Measurements from ENCODE around the gene CCDC183.
"Not testable (repeated sequence)": the region's sequence is repeated elsewhere in the genome, so short reads cannot be mapped to it uniquely, and the experiment has no call there.

Gene CCDC183

DNA sequence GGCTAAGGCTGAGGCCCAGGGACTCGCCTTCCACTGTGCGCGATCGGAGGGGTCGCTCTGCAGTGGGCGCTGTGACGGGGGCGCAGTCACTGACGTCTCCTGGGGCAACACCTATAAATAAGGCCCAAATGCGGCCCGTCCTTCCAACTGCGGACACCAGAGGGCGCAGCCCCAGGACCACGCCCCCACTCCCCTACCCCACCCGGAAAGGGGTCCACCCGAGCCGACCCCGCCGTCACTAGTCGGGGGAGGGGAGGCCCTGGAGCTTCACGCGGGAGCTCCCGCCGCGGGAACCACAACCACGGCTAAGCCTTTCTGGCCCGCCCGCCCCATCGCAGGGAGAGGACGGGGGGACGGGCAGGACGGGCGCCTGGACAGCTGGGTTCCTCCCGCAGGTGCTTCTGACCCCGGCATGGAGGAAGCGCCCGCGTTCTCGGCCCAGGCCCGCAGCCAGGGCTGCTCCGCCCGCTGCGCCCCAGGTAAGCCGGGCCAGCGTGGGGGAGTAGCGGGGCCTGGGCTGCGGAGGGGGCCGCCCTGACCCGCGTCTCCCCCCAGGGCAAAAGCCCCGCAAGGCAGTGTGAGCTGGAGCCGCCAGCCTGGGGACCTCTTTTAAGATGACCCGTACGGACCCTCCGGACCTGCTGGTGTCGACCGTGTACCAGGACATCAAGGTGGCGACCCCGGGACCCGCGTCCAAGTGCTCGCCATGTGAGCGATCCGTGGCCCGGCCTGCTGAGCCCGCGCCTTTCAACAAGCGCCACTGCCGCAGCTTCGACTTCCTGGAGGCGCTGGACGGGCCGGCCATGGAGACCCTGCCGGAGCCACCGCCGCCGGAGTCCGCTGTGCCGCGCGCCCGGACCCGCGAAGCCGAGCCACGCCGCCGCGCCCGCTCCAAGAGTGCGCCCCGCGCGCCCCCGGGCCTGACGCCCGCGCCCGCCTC is 47.9 kb downstream of the CCDC183 start:
- not testable (repeated sequence) for H3K27me3 Mint-ChIP-seq (ENCODE audit: low read depth); H3K36me3 Mint-ChIP-seq (ENCODE audit: low read depth); H3K9me3 Mint-ChIP-seq; H3K27ac Mint-ChIP-seq
- H3K4me3 Mint-ChIP-seq: peak overlapping the region in 1 of 3 experiments; percentile 48
- TF ChIP-seq, protein P1, sequence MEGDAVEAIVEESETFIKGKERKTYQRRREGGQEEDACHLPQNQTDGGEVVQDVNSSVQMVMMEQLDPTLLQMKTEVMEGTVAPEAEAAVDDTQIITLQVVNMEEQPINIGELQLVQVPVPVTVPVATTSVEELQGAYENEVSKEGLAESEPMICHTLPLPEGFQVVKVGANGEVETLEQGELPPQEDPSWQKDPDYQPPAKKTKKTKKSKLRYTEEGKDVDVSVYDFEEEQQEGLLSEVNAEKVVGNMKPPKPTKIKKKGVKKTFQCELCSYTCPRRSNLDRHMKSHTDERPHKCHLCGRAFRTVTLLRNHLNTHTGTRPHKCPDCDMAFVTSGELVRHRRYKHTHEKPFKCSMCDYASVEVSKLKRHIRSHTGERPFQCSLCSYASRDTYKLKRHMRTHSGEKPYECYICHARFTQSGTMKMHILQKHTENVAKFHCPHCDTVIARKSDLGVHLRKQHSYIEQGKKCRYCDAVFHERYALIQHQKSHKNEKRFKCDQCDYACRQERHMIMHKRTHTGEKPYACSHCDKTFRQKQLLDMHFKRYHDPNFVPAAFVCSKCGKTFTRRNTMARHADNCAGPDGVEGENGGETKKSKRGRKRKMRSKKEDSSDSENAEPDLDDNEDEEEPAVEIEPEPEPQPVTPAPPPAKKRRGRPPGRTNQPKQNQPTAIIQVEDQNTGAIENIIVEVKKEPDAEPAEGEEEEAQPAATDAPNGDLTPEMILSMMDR (IDR thresholded peaks at IDR 0.05; ENCODE audit: unreplicated experiment in 3 of 3): peak; percentile 50 to 69 (median 57)
- peaks cover 25% of the 10 kb centered on the region for H3K4me1 Mint-ChIP-seq

DNA sequence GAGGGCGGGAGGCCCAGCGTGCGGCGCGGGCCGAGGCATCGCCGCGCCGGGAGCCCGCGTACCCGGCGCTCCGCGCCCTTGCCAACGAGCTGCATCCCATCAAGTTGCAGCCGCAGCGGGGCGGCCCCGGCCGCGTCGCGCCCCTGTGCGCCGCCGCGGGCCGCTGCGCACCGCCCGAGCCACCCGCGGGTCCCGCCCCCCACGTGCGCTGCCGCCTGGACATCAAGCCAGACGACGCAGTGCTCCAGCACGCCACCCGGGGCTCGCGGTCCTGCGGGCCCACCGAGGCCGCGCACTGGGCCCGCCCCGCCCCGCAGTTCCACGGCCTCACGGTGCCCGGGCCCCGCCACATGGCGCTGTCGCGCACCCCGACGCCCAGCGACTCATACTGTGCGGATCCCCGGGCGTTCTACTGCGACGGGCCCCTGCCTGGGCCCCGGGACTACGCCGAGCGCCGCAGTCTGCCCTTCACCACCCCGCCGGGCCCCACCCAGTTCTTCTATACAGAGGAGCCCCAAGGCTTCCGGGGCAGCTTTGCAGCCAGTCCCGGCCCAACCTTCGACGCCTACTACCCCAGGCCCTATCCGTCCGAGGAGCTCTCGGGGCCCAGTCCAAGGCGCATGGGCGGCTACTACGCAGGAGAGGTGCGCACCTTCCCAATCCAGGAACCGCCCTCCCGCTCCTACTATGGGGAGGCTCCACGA is 48.8 kb downstream of the CCDC183 start:
- TF ChIP-seq, protein P1 (IDR thresholded peaks at IDR 0.05; ENCODE audit: unreplicated experiment in 3 of 3): no peak
- H3K4me3 Mint-ChIP-seq: no peak overlapping the region
- H3K36me3 Mint-ChIP-seq (ENCODE audit: low read depth): no peaks in the 10 kb centered on the region
- H3K9me3 Mint-ChIP-seq: no peaks in the 10 kb centered on the region
- H3K27ac Mint-ChIP-seq: no peak overlapping the region
- H3K27me3 Mint-ChIP-seq (ENCODE audit: low read depth): no peaks in the 10 kb centered on the region
- H3K4me1 Mint-ChIP-seq: peaks cover 22% of the 10 kb centered on the region

DNA sequence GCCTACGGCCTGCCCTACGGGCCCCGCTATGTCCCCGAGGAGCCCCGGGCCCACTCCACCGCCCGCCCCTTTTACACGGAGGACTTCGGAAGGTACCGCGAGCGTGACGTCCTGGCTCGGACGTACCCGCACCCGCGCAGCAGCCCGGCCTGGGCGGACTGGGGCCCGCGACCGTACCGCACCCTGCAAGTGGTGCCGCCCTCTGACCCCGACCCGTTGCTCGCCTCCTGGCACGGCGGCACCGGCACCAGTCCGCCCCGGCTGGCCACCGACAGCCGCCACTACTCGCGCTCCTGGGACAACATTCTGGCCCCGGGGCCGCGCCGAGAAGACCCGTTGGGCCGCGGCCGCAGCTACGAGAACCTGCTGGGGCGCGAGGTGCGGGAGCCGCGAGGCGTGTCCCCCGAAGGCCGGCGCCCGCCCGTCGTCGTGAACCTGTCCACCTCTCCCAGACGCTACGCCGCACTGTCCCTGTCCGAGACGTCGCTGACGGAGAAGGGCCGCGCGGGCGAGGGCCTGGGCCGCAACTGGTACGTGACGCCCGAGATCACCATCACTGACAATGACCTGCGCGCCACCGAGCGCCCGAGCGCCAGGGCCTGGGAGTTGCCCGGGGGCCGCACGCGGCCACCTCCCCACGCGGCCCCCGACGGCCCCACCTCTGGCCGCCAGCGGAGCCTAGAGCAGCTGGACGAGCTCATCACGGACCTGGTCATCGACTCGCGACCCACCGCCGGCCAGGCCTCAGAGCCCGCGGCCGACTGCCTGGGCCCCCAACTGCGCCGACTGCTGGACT is 49.5 kb downstream of the CCDC183 start:
- H3K4me3 Mint-ChIP-seq: no peak overlapping the region
- H3K9me3 Mint-ChIP-seq: no peaks in the 10 kb centered on the region
- no peaks in the 10 kb centered on the region for H3K27me3 Mint-ChIP-seq (ENCODE audit: low read depth)
- peaks cover 15% of the 10 kb centered on the region for H3K4me1 Mint-ChIP-seq
- TF ChIP-seq, protein P1 (IDR thresholded peaks at IDR 0.05; ENCODE audit: unreplicated experiment in 3 of 3): no peak
- no peaks in the 10 kb centered on the region for H3K36me3 Mint-ChIP-seq (ENCODE audit: low read depth)
- H3K27ac Mint-ChIP-seq: no peak overlapping the region

DNA sequence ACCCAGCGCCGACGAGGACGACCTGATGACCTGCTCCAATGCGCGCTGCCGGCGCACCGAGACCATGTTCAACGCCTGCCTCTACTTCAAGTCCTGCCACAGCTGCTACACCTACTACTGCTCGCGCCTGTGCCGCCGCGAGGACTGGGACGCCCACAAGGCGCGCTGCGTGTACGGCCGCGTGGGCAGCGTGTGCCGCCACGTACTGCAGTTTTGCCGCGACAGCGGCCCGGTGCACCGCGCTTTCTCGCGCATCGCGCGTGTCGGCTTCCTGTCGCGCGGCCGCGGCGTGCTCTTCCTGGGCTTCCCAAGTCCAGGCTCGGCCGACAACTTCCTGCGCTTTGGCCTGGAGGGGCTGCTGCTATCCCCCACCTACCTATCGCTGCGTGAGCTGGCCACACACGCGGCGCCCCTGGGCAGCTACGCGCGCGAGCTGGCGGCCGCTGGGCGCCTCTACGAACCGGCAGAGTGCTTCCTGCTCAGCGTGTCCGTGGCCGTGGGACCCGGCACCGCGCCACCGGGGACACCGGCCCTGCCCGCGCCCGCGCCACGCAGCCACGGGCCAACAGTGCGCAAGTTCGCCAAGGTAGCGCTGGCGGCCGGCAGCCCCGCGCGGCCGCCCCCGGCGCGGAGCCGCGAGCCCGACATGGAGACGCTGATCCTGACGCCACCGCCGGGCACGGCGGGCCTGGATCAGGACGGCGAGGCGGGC is 50.4 kb downstream of the CCDC183 start:
- no peaks in the 10 kb centered on the region for H3K27me3 Mint-ChIP-seq (ENCODE audit: low read depth)
- H3K36me3 Mint-ChIP-seq (ENCODE audit: low read depth): no peaks in the 10 kb centered on the region
- peak overlapping the region in 2 of 3 experiments; percentile 97 for H3K27ac Mint-ChIP-seq

More for the DNA sequence above, 50.4 kb downstream of the CCDC183 start:
- Mint-ChIP-seq H3K4me3 (no peak overlapping the region), H3K4me1 (peaks cover 7% of the 10 kb centered on the region), H3K9me3 (no peaks in the 10 kb centered on the region)
- TF ChIP-seq, protein P1 (IDR thresholded peaks at IDR 0.05; ENCODE audit: unreplicated experiment in 3 of 3): no peak

All from nephron (organoid).